HCT116 (cell line): ENCODE data around the gene CYP26B1. TPM values are rescaled to one million over a fixed set of nuclear protein-coding genes. Genes with fewer than 3 reads are reported as not detected.

Experiments
- ATAC-seq: fragments of 200-7000 bp; cut with Tn5 transposase; 2 replicates; pipeline ENCODE4 v1.9.1; 2020; ENCODE audit warnings: mild to moderate bottlenecking, moderate library complexity
- BruUV-seq: library from RNA; stranded (reverse); fragments of 400-500 nt; replicated peaks from 2 replicates; lab custom pipeline; 2021; lab: Mats Ljungman, UMichigan
- CTCF ChIA-PET: fragments of 300-600 bp; sonication (Branson Sonifier 250); formaldehyde crosslinking; loops from one replicate; lab custom pipeline; 2021; ENCODE audit warnings: antibody characterized with exemption; lab: Charles Lee
- POLR2A ChIA-PET: fragments of 300-600, 350-600 bp; sonication (Branson Sonifier 250); formaldehyde crosslinking; loops from one replicate; lab custom pipeline; 2021; ENCODE audit warnings: antibody characterized with exemption; lab: Charles Lee
- RAD21 ChIA-PET, 2 experiments: fragments of 300-600 bp; sonication (Branson Sonifier 250); formaldehyde crosslinking; loops; one replicate each; lab custom pipeline; 2023; ENCODE audit warnings: low total read pairs in 2 of 2; ENCODE audit not compliant: uncharacterized antibody in 2 of 2, unreplicated experiment in 2 of 2, low non-redundant PET in 1 of 2; lab: Charles Lee
- DNase-seq: peaks from one replicate; pipeline ENCODE4 v3.0.0-alpha.2; 2010; ENCODE audit warnings: low read depth, low spot score
- H2AFZ ChIP-seq: fragments of 200-600 bp; shearing (Covaris generic), sonication (generic); 2 replicates; pipeline ENCODE4 v1.6.1; 2017; ENCODE audit warnings: low read depth, mixed run types, mixed read lengths, antibody characterized with exemption, low read length; ENCODE audit not compliant: poor library complexity, severe bottlenecking
- H3K27ac ChIP-seq: 2 replicates; pipeline ENCODE4 v1.5.1; 2012; ENCODE audit warnings: low read depth, low read length
- H3K27me3 ChIP-seq: fragments of 200-600 bp; sonication (generic); 2 replicates; pipeline ENCODE4 v1.6.1; 2016; ENCODE audit warnings: mixed run types, low read length, mixed read lengths; ENCODE audit not compliant: insufficient read depth
- H3K36me3 ChIP-seq, 2 experiments: fragments of 200-500 bp in 1 of 2; fragments of 200-600 bp in 1 of 2; sonication (Bioruptor generic) in 1 of 2; sonication (generic) in 1 of 2; 2 replicates each; pipeline versions ENCODE4 v1.5.1 to v1.6.1; 2014 to 2016; ENCODE audit warnings: low read length in 2 of 2, inconsistent platforms in 1 of 2, mixed read lengths in 1 of 2, mixed run types in 1 of 2; ENCODE audit not compliant: insufficient read depth in 2 of 2, control insufficient read depth in 1 of 2
- H3K4me1 ChIP-seq, 2 experiments: fragments of 200-600 bp in 1 of 2; sonication (generic) in 1 of 2; 2 replicates each; pipeline versions ENCODE4 v1.5.1 to v1.6.1; 2012 to 2017; ENCODE audit warnings: low read length in 2 of 2, inconsistent platforms in 1 of 2, mild to moderate bottlenecking in 1 of 2, mixed read lengths in 1 of 2, mixed run types in 1 of 2, moderate library complexity in 1 of 2; ENCODE audit not compliant: insufficient read depth in 2 of 2, control insufficient read depth in 1 of 2
- H3K4me2 ChIP-seq: fragments of 200-600 bp; sonication (generic); 2 replicates; pipeline ENCODE4 v1.6.1; 2017; ENCODE audit warnings: mixed run types, low read length, mixed read lengths
- H3K4me3 ChIP-seq, 2 experiments: fragments of 200-600 bp in 1 of 2; sonication (generic) in 1 of 2; replicated peaks in 1 of 2; 2 replicates each; pipeline ENCODE4 v1.5.1; 2011 to 2016; ENCODE audit warnings: low read length in 2 of 2, control low read depth in 1 of 2, low read depth in 1 of 2, mild to moderate bottlenecking in 1 of 2, mixed read lengths in 1 of 2, mixed run types in 1 of 2
- H3K79me2 ChIP-seq: fragments of 200-600 bp; sonication (generic); 2 replicates; pipeline ENCODE4 v1.6.1; 2017; ENCODE audit warnings: mild to moderate bottlenecking, mixed run types, low read length, moderate library complexity, mixed read lengths; ENCODE audit not compliant: insufficient read depth
- H3K9ac ChIP-seq: fragments of 200-600 bp; sonication (generic); 2 replicates; pipeline ENCODE4 v1.6.1; 2016; ENCODE audit warnings: low read length, mixed read lengths
- H3K9me2 ChIP-seq: fragments of 200-600 bp; sonication (generic), shearing (Covaris generic); 2 replicates; pipeline ENCODE4 v1.6.1; 2017; ENCODE audit warnings: mixed run types, mild to moderate bottlenecking, moderate library complexity; ENCODE audit not compliant: insufficient read depth
- H3K9me3 ChIP-seq, 2 experiments: fragments of 200-500 bp in 1 of 2; fragments of 200-600 bp in 1 of 2; sonication (Bioruptor generic) in 1 of 2; sonication (generic) in 1 of 2; 2 replicates each; pipeline ENCODE4 v1.6.1; 2014 to 2017; ENCODE audit warnings: low read length in 2 of 2, mixed read lengths in 2 of 2, inconsistent platforms in 1 of 2, low read depth in 1 of 2, mild to moderate bottlenecking in 1 of 2, mixed run types in 1 of 2, moderate library complexity in 1 of 2; ENCODE audit not compliant: control insufficient read depth in 1 of 2, insufficient read depth in 1 of 2
- H4K20me1 ChIP-seq: fragments of 200-600 bp; sonication (generic), shearing (Covaris generic); 2 replicates; pipeline ENCODE4 v1.6.1; 2017; ENCODE audit warnings: mixed run types, mild to moderate bottlenecking, moderate library complexity; ENCODE audit not compliant: insufficient read depth
- EGR1 ChIP-seq: IDR thresholded peaks from 2 replicates; pipeline ENCODE4 v1.6.1; 2012; ENCODE audit warnings: low read depth
- ELF1 ChIP-seq: IDR thresholded peaks from 2 replicates; pipeline ENCODE4 v1.6.1; 2012; ENCODE audit warnings: low read depth, borderline replicate concordance
- FOSL1 ChIP-seq: IDR thresholded peaks from 2 replicates; pipeline ENCODE4 v1.6.1; 2012; ENCODE audit warnings: low read depth
- JUND ChIP-seq: IDR thresholded peaks from 2 replicates; pipeline ENCODE4 v1.6.1; 2012
- POLR2AphosphoS5 ChIP-seq: IDR thresholded peaks from 2 replicates; pipeline ENCODE4 v1.6.1; 2011; ENCODE audit warnings: mild to moderate bottlenecking, low read depth, low read length, moderate library complexity
- YY1 ChIP-seq: IDR thresholded peaks from 2 replicates; pipeline ENCODE4 v1.6.1; 2011; ENCODE audit warnings: low read length, low read depth, moderate library complexity, mild to moderate bottlenecking; ENCODE audit not compliant: insufficient replicate concordance; ENCODE audit errors: extremely low read depth
- ZFX ChIP-seq: fragments of 450-650 bp; IDR thresholded peaks from 2 replicates; pipeline ENCODE4 v1.6.1; 2017
- intact Hi-C: fragments of 100-400 bp; cut with micrococcal nuclease; formaldehyde crosslinking; loops from 2 replicates; pipeline ENCODE4 v1.10.0; 2022
- total RNA-seq: library from RNA; stranded (reverse); gene quantifications from one replicate; pipeline ENCODE4 v1.2.1, GENCODE V29; 2021; ENCODE audit not compliant: unreplicated experiment

CYP26B1 gene
- total RNA-seq, 1 experiment from 2014 or later = 21.1 TPM

GRCh38 chr2:72175636-72176035 lies 28.0 kb upstream of the CYP26B1 start:
- CTCF ChIA-PET = no interaction called here
- Histone ChIP-seq H3K9ac (no peak overlapping the region), H3K4me2 (no peak overlapping the region), H3K36me3 (no peaks in the 10 kb centered on the region), H3K9me2 (no peaks in the 10 kb centered on the region), H3K9me3 (no peaks in the 10 kb centered on the region), H2AFZ (no peak overlapping the region), H3K27me3 (no peaks in the 10 kb centered on the region), H4K20me1 (no peaks in the 10 kb centered on the region), H3K4me1 (no peaks in the 10 kb centered on the region), H3K79me2 (no peaks in the 10 kb centered on the region), H3K4me3 (no peak overlapping the region), H3K27ac (no peak overlapping the region)
- no peak for TF ChIP-seq POLR2AphosphoS5
- no peak for TF ChIP-seq ZFX
- no peak for TF ChIP-seq YY1
- intact Hi-C loops = no loop called here
- DNase-seq = no peak
- ATAC-seq = no peak
- POLR2A ChIA-PET = no interaction called here
- BruUV-seq = no TSS peak
- RAD21 ChIA-PET = interaction anchor here in 1 of 2 experiments (0.6 kb wide), 1 partner anchor 363 kb away, joined by 8 read pairs; no protein-coding TSS in a partner anchor

GRCh38 chr2:72173640-72174321 lies 26.1 kb upstream of the CYP26B1 start:
- Histone ChIP-seq H3K27me3 (no peaks in the 10 kb centered on the region), H3K79me2 (no peaks in the 10 kb centered on the region), H3K4me2 (no peak overlapping the region), H3K9me2 (no peaks in the 10 kb centered on the region), H3K27ac (no peak overlapping the region), H2AFZ (no peak overlapping the region), H3K9me3 (no peaks in the 10 kb centered on the region), H3K4me3 (no peak overlapping the region), H3K9ac (no peak overlapping the region), H4K20me1 (no peaks in the 10 kb centered on the region), H3K4me1 (no peaks in the 10 kb centered on the region), H3K36me3 (no peaks in the 10 kb centered on the region)
- no peak for ATAC-seq
- no TSS peak for BruUV-seq
- no peak for DNase-seq
- RAD21 ChIA-PET = no interaction called here
- TF ChIP-seq ELF1 (no peak), JUND (no peak), FOSL1 (no peak), EGR1 (no peak)
- POLR2A ChIA-PET = no interaction called here
- intact Hi-C loops = no loop called here
- CTCF ChIA-PET = no interaction called here
